Stimulated activated CD8-positive, alpha-beta memory T cell treated with anti-CD3 and anti-CD28 coated beads, Interleukin-15, amount 100 ng/mL, for 1 hour (primary cell): Measurements from ENCODE around the gene MUL1.
"Not testable (repeated sequence)": the region's sequence is repeated elsewhere in the genome, so short reads cannot be mapped to it uniquely, and the experiment has no call there.

Source experiments
- DNase-seq: peaks from one replicate; pipeline ENCODE4 v3.0.0-alpha.2; 2020; ENCODE audit warnings: low read depth

The MUL1 gene, protein sequence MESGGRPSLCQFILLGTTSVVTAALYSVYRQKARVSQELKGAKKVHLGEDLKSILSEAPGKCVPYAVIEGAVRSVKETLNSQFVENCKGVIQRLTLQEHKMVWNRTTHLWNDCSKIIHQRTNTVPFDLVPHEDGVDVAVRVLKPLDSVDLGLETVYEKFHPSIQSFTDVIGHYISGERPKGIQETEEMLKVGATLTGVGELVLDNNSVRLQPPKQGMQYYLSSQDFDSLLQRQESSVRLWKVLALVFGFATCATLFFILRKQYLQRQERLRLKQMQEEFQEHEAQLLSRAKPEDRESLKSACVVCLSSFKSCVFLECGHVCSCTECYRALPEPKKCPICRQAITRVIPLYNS

DNA sequence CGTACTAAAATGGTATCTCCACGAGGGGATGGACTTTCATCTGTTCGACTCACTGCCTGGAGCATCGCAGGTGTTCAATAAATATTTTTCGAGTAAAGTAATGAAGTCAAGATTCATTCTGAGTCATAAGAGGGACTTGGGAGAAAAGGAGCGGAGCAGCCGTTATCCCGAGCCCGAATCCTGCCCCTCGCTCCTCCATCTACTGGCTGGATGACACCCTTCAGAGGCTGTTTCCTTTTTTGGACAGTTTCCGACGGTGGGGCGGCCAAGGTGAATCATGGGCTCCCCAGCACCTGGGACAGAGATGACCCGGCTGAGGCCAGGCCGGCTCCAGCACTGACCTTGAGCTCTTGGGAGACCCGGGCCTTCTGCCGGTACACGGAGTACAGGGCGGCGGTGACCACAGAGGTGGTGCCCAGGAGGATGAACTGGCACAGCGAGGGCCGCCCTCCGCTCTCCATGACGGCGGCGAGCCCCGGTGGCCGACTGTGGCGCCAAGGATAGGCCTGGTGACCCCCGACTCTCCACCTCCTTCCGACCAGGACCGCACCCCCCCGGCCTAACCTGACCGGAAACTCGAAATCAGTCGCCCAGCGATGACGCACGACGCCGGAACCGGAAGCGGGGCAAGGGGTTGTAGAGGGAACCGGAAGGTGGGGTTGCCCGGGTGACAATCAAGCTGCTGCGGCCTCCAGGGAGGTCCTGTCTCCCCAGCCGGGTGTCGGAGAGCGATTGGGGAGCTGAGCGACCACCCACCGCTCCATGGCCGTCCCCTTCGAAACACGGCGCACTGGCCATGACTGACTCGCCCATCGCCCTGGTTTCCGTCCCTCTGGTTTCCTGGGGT lies at the start of gene MUL1:
Gene MUL1 (minus strand): TSS at position 588 of the 847 bp plus-strand sequence. CDS start 127 bp downstream, at position 461.
- peak; percentile 96 for DNase-seq

GRCh38 chr1:20555758-20556120 lies 47.8 kb upstream of the MUL1 start:
- no peak for DNase-seq

DNA sequence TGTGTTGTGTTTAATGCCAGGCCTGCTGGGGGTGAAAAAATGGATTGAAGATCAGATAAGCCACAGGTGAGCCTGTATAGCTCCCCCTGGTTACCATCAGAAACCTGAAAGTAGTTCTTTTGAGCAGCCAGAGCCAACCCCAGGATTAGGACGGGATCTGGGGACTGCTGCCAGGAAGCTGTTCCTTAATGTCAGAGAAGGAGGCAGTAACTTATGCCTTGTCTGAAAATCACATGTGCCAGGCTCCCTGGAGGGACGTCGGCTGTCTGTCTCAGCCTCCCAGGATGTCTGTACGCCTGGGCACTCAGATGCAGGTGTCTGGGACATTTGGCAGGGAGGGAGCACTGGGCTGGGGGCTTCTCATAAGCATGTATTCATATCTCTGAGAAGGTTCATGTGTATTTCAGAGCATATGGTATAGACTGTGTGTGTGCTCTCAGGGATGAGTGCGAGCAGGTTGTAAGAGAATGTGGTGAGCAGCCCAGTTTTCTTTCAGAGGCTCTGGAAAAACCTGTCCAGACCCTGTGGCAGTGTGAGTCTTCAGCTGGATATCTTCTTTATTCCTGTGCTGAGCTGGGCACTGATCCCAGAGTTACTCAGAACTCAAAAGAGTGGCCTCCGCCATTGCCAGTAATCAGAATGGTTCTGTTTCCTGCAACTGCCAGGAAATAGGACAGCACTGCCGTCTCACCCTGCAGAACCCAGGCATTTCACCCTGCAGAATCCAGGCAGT lies 47.2 kb upstream of the MUL1 start:
- DNase-seq, result no peak

DNA sequence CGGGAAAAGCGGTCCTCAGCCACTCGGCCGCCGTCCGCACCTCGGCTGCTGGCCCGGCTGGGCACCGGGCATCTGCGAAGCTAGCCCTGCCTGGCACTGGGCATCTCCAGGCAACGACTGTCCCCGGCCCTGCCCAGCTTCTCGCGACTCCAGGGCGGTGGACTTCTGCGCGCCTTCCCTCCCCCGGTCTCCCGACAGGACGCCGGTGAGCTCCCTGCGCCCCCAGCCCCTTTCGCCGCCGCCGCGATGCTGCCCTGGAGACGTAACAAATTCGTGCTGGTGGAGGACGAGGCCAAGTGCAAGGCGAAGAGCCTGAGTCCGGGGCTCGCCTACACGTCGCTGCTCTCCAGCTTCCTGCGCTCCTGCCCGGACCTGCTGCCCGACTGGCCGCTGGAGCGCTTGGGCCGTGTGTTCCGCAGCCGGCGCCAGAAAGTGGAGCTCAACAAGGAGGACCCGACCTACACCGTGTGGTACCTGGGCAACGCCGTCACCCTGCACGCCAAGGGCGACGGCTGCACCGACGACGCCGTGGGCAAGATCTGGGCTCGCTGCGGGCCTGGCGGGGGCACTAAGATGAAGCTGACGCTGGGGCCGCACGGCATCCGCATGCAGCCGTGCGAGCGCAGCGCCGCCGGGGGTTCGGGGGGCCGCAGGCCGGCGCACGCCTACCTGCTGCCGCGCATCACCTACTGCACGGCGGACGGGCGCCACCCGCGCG lies 44.9 kb upstream of the MUL1 start:
- no peak for DNase-seq

DNA sequence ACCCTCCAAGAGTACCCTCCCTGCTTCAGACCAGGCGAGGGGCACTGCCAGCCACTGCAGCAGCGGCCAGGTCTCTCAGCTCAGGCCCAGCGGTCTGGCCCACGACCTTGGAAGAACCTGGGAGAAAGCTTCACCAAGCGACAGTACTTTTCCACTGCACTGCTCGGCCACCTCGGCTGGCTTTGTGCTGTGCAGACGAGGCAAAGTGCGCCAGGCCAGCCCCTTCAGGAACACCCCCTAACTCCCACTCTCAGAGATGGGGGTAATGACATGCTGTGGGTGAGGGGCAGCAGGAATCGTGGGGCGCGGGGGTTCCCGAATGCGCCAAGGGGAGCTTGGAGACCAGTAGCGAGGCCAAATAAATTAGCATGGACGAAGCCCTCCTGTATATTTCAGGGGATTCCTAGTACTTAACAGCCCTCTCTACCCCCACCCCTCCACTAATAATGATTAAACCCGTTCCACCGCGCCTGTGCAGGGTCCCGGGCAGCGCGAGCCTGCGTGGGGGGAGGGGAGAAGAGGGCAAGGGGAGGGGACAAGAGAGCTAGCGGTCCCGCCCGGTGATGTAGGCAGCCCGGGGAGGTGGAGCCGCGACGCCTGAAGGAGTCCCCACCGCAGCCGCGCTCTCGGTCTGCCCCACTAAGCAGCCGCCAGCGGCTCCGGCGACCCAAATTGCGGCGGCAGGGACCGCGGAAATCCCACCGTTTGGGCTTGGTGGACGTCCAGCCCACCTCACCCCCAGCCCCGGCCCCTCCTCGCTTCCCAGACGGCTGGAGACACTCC lies 44.2 kb upstream of the MUL1 start, which contains the start of gene FAM43B:
Gene FAM43B (plus strand): TSS at position 629 of the 783 bp plus-strand sequence. CDS start 401 bp downstream, outside the sequence.
- no peak for DNase-seq

DNA sequence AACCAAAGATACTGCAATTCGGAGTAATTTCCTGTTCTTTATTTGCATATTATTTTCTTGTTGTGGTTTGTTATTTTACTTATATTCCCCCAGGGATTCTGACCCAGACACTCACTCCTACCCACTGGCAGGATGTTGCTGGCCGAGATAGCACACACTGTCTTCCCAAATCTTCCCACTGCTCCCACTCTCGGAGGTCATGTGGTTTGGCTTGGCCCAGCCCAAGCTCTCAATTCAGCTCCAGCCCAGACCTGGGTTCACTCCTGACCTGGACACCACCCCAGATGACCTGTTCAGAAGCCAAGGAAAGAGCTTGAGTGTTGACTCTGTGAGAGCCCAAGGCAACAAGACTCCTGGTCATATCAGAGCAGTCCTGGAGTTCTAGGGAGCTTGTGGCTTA lies 43.2 kb upstream of the MUL1 start:
- DNase-seq, result no peak

DNA sequence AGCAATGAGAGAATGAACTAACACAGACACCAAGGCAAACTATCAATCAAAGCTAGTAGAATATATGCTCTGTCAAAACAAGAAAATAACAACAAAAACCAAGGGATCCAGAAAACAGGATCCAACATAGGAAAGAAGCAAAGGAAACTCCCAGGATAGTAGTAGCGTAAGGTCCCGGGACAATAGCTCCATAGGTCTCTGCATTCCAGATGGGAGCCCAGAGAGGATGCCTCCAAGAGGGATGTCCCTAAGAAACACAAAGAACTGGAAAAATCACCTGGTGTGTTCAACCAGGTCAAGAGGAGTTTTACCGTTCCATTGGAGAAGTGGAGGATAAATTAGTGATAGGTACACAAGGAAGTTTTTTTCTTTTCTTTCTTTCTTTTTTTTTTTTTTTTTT lies 38.7 kb upstream of the MUL1 start:
- no peak for DNase-seq

- DNase-seq, result no peak
Observed at GRCh38 chr1:20540281-20540680, 32.3 kb upstream of the MUL1 start.

DNA sequence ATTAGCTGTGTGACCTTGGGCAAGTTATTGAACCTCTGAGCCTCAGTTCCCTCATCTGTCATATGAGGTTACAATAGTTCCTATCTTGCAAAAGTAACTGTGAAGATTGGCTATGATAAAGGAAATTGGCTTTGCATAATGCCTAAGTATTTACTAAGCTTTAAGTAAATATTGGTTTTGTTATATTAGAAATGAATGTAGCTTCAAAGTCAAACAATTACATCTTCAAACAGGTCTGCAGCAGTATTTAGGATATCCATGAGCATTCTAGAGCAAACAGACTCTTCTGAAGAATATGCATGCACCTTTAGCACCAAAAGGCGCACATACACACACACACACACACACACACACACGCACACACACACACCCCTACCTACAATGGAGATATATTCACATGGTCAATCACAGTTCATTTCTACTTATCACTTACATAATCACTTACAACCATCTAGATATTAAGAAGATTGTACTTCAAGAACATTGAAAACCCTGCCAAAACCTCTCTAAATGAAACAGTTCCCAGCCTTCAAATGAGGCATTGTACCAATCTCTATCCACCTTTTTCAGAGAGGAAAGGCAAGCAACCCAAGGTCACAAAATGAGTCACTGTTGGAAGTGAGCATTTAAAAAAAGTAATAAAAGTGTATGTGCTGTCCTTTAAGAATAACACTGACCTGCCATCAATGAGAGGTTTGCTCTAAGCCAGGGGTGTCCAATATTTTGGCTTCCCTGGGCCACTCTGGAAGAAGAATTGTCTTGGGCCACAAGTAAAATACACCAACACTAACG lies 31.0 kb upstream of the MUL1 start:
- no peak for DNase-seq

- DNase-seq, result no peak
Observed at GRCh38 chr1:20538227-20538626, 30.3 kb upstream of the MUL1 start.

DNA sequence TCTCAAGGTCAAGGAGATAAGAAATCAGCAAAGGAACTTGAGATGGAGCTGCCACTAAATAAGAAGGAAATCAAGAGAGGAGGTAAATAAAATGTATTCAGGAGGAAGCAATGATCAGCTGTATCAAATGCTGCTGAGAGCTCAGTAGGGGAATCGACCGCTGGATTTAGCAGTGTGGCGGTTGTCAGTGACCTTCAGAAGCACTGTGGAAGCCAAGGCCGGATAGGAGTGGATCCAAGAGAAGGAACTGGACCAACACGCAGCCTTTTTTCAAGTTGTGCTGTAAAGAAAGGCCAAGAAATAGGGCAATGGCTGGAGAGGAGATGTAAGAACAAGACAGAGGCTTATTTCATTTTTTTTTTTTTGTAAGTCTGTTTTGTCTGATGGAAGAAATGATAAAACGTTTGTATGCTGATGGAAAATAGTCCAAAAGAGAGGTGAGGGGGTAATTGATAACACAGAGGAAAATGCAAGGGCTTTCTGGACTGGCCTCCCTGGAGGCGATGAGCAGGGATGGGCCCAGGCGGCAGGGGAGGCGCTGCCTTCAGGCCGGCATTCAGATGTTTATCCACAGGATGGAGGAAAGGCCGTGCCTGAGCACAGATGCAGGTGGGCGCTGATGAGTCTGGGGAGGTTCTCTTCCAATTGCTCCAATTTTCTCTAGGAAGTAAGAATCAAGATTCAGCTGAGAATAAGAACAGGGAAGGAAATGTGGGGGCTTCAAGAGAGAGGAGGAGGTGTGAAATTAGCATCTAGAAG lies 26.9 kb upstream of the MUL1 start:
- no peak for DNase-seq

GRCh38 chr1:20533635-20534034 lies 25.7 kb upstream of the MUL1 start:
- DNase-seq, result no peak

DNA sequence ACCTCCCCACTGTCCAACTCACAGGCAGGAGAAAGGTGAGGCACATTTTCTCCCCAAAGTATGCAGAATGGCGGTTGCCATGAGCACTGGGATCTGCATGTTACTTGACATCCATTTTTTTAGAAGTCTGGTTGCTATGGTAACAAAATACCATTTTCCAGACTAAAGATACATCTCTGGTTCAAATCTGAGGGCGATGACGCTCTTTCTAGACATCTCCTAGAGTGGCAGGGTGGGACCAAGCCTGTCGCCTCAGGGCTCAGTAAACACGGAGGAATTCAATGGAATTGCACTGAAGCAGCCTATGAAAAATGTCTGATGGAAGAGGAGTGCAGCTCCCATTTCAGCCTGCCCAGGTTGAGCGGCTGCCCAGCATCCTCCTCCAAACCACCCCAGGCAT lies 22.9 kb upstream of the MUL1 start:
- no peak for DNase-seq

DNA sequence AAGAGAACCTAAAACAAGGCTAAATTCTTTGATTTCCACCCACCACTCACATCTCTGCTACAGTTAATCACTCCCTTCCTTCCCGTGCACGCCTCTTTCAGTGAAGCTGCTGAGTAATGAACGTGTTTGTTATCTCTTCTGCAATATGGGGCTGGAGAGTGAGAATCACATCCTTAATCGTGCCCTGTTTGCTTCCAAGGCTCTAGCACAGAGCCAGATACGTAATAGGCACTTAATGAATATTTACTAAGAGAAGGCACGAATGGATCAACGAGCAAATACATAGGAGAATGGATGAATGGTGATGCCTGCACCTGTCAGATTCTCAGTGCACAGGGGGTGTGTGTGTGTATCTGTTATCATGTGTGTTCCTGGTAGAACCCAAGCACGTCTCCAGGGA lies 22.4 kb upstream of the MUL1 start:
- no peak for DNase-seq

DNA sequence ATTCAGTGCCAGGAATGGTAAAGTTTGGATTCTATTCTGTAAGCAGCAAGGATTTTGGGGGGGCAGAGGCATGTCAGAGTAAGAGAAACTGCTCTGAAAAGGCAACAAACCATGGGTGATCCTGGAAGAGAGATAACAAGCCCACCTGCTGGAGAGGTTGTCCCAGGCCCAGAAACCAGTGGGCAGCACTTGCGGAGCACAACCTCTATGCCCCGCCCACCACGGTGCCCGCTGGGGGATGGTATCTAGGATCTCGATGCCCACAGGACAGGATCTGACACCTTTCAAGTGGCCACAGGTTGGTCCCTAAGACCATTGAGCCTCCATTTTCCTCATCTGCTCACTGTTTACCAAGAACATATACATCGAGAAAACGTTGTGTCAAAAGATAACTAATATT lies 20.3 kb upstream of the MUL1 start:
- no peak for DNase-seq

GRCh38 chr1:20526267-20526666 lies 18.3 kb upstream of the MUL1 start:
- no peak for DNase-seq

GRCh38 chr1:20521960-20522861 lies 14.3 kb upstream of the MUL1 start:
- peak; percentile 48 for DNase-seq

GRCh38 chr1:20519609-20520262 lies 11.8 kb upstream of the MUL1 start:
- not testable (repeated sequence) for DNase-seq
